Erythroblast (primary cell): ENCODE measurements around the gene MED8.

Experiments
- GATA1 ChIP-seq: IDR thresholded peaks from 2 replicates; pipeline ENCODE4 v1.6.1; 2011; ENCODE audit warnings: low read depth, mild to moderate bottlenecking, control low read depth, low read length, moderate library complexity
- POLR2A ChIP-seq: IDR thresholded peaks from 2 replicates; pipeline ENCODE4 v1.6.1; 2011; ENCODE audit warnings: mild to moderate bottlenecking, low read length

DNA sequence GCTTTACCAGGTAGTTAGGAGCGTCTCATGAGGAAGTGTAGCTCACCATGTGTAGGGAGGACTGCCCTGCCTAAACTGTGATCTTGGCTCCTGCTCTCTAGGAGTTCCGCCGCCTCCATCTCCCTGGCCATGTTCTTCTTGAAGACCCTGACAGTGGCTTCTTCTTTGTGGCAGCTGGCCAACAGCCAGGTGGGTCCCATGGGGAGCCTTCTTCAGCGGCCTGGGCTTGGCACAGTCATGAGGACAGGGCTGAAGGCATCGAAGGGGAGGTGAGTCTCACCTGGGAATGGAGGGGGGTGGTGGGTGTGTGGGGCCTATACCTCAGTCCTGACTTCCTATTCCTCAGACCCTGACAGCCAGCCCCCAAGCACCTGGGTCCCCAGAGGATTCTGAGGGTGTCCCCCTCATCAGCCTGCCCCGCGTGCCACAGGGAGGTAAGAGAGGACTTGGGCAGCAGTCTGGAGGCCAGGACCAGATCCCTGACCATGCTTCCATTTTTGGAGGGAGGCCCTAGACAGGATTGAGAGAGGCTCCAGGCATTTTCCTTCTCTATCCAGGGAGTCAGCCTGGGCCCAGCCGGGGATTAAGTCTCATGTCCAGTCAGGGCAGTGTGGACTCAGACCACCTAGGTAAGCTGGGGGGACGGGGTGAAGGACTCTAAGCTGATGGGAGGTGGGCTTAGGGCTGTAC, 42.7 kb upstream of the MED8 start:
- TF ChIP-seq POLR2A = no peak
- TF ChIP-seq GATA1 = no peak
